Peyer's patch (tissue), 4 donors: Measurements from ENCODE around the gene DPP7.

Source experiments
- CTCF ChIP-seq, 6 experiments: fragments of 450-650 bp in 4 of 6; fragments of 200-600 bp in 2 of 6; sonication (generic) in 1 of 6; IDR thresholded peaks; one replicate each; pipeline ENCODE4 v1.5.1; 2017 to 2019; ENCODE audit warnings: antibody characterized with exemption in 6 of 6, mild to moderate bottlenecking in 3 of 6, moderate library complexity in 1 of 6
- POLR2A ChIP-seq, 2 donors: fragments of 450-650 bp; IDR thresholded peaks; one replicate each; pipeline ENCODE4 v1.5.1; 2017; ENCODE audit warnings: antibody characterized with exemption in 2 of 2, mild to moderate bottlenecking in 2 of 2, moderate library complexity in 2 of 2

- TF ChIP-seq CTCF (IDR thresholded peaks at IDR 0.05): no peak
- TF ChIP-seq POLR2A (IDR thresholded peaks at IDR 0.05): no peak
Observed at GRCh38 chr9:137075275-137075775, 39.2 kb downstream of the DPP7 start.
